Measurements from ENCODE around the gene STK11. TPM values are rescaled to one million over a fixed set of nuclear protein-coding genes. Genes with fewer than 3 reads are reported as not detected.

STK11 gene
- polyA plus RNA-seq, 1 of the 3 experiments (the other 2 are of a cell fraction) = 55.5 TPM

DNA sequence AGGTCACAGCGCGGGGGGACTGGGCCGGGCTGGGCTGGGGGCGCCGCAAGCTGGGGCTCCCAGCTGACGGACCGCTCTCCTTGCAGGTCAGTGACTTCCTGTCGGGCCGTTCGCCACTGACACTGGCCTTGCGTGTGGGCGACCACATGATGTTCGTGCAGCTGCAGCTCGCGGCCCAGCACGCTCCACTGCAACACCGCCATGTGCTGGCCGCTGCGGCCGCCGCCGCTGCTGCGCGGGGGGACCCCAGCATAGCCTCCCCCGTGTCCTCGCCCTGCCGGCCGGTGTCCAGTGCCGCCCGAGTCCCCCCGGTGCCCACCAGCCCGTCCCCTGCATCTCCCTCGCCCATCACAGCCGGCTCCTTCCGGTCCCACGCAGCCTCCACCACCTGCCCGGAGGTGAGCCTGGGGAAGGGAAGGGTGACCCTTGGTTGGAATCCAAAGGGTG lies 48.5 kb downstream of the STK11 start:
- H3K4me2 ChIP-seq = peak overlapping the region; percentile 99
- peak overlapping the region; percentile 98; the same call in 1 of the 2 replicates for H3K9ac ChIP-seq
- peaks cover 49 to 53% of the 10 kb centered on the region in 2 experiments for H3K36me3 ChIP-seq (replicated peaks in 1 of 2; ENCODE audit: control insufficient read depth in 1 of 2, insufficient read depth in 2 of 2, low read length in 1 of 2)
- H3K79me2 ChIP-seq (ENCODE audit: insufficient read depth) = peaks cover 83% of the 10 kb centered on the region
- H4K20me1 ChIP-seq (ENCODE audit: insufficient read depth) = peaks cover 65% of the 10 kb centered on the region
- H3K9me2 ChIP-seq = no peaks in the 10 kb centered on the region
- no peak overlapping the region for H3K4me3 ChIP-seq (ENCODE audit: low read depth in 2 of 2, low read length in 1 of 2)
- POLR2A ChIA-PET = interaction anchor here (1.9 kb wide), 1 partner anchor 15 kb away, joined by 32 read pairs; the partner anchor contains the start of gene CIRBP
- H3K27me3 ChIP-seq (ENCODE audit: insufficient read depth) = no peaks in the 10 kb centered on the region
- H3K27ac ChIP-seq (ENCODE audit: low read depth in 2 of 2, low read length in 1 of 2) = peak overlapping the region; percentile 95 to 99
- no peak for TF ChIP-seq REST (IDR thresholded peaks at IDR 0.05; ENCODE audit: low read depth, low read length)
- TF ChIP-seq, protein P1, sequence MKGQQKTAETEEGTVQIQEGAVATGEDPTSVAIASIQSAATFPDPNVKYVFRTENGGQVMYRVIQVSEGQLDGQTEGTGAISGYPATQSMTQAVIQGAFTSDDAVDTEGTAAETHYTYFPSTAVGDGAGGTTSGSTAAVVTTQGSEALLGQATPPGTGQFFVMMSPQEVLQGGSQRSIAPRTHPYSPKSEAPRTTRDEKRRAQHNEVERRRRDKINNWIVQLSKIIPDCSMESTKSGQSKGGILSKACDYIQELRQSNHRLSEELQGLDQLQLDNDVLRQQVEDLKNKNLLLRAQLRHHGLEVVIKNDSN (IDR thresholded peaks at IDR 0.05; ENCODE audit: borderline replicate concordance, low read depth) = no peak
- TF ChIP-seq GABPA (IDR thresholded peaks at IDR 0.05; ENCODE audit: low read depth) = no peak
- no peak for TF ChIP-seq FOSL2 (IDR thresholded peaks at IDR 0.05; ENCODE audit: borderline replicate concordance, low read depth)
- TF ChIP-seq JUND (IDR thresholded peaks at IDR 0.05) = no peak
- TF ChIP-seq RFX5 (IDR thresholded peaks at IDR 0.05; ENCODE audit: low read length) = no peak
- no peak for TF ChIP-seq MEF2A (IDR thresholded peaks at IDR 0.05; ENCODE audit: borderline replicate concordance, low read depth)
- TF ChIP-seq NRF1 (IDR thresholded peaks at IDR 0.05; ENCODE audit: low read depth, low read length) = no peak
- TF ChIP-seq FOXM1 (IDR thresholded peaks at IDR 0.05; ENCODE audit: low read depth) = no peak
- no peak for TF ChIP-seq RXRA (IDR thresholded peaks at IDR 0.05; ENCODE audit: borderline replicate concordance, low read depth)
- TF ChIP-seq RAD21 (IDR thresholded peaks at IDR 0.05; ENCODE audit: low read length) = no peak
- TF ChIP-seq FOXJ3 (CRISPR knock-in tag; IDR thresholded peaks at IDR 0.05) = no peak
- TF ChIP-seq ELF1 (IDR thresholded peaks at IDR 0.05) = no peak
- TF ChIP-seq PBX3 (IDR thresholded peaks at IDR 0.05) = no peak
- TF ChIP-seq SIN3A (IDR thresholded peaks at IDR 0.05; ENCODE audit: borderline replicate concordance, low read depth, low read length) = no peak
- TF ChIP-seq POLR2AphosphoS5 (IDR thresholded peaks at IDR 0.05; ENCODE audit: low read depth, low read length) = no peak; the same call in 1 of the 2 replicates
- TF ChIP-seq USF2 (IDR thresholded peaks at IDR 0.05; ENCODE audit: borderline replicate concordance, low read depth, low read length) = no peak
- peaks cover 25 to 42% of the 10 kb centered on the region in 2 experiments for H3K4me1 ChIP-seq (ENCODE audit: control insufficient read depth in 1 of 2, insufficient read depth in 2 of 2, low read depth in 1 of 2, low read length in 1 of 2)
- WGBS (ENCODE audit: low lambda C conversion rate) = 91% methylated on average over 21 of the region's 37 CpGs
- H3K9me3 ChIP-seq = no peaks in the 10 kb centered on the region
- H2AFZ ChIP-seq (ENCODE audit: low read depth) = no peak overlapping the region
- CTCF ChIA-PET = interaction anchor here (1.2 to 18.6 kb wide), 3 partner anchors 11 to 33 kb away, joined by 4 to 594 read pairs (median 99); partner anchors contain the start of gene ATP5F1D
- peaks cover 63% of the 10 kb centered on the region for H3F3A ChIP-seq (replicated peaks; ENCODE audit: insufficient read depth)
- DNase-seq = no peak

Measured in SK-N-SH (cell line).